ENCODE measurements around the gene ASB11.

DNA sequence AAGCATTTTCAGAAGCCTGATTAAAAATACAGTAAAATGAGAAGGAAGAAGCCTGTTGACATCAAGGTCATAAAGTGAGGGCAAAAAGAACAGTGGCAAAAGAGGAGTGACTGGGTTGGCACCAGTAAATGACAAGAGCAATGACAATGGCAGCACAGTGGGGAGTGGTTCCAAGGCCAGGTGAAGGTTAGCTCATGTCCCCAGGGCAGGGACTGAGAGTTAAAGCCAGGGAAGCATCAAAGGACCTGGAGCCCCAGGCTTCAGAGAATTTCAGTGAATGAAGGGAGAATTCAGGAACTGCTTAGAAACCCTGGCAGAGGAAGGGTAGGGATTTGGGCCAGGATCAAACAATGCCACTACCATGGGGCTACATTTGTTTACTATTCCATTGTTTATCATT is 28.7 kb upstream of the ASB11 start:
- TF ChIP-seq CTCF (IDR thresholded peaks at IDR 0.05) (no peak), EZH2 (IDR thresholded peaks at IDR 0.05) (no peak)
